Measurements from ENCODE around the gene ERC1.

The ERC1 gene

GRCh38 chr12:1380171-1380851, 389.3 kb downstream of the ERC1 start:
- DNase-seq (ENCODE audit: low read depth in 3 of 3, low spot score in 1 of 3): no peak

- DNase-seq (ENCODE audit: low read depth in 3 of 3, low spot score in 1 of 3): no peak
These were observed 391.1 kb downstream of the ERC1 start for GRCh38 chr12:1382151-1382550.

DNA sequence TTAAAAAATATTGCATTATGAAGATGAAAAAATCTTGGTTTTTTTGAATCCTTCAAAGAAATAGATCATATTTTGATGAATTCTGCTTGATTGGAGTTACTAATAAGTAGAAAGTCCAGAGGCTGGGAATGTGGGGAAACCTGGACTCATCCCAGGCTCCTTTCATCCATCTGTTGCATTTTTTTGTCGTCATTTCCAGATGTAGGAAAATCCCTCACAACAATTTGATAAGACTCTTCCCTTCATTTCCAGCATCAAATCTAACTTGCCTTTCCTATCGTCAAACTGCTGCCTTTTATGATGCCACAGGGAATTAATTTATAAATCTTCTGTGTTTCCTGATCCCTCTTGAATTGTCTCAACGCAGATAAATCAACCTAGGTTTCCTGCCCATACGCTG, 391.8 kb downstream of the ERC1 start:
- DNase-seq (ENCODE audit: low read depth in 3 of 3, low spot score in 1 of 3): no peak

DNA sequence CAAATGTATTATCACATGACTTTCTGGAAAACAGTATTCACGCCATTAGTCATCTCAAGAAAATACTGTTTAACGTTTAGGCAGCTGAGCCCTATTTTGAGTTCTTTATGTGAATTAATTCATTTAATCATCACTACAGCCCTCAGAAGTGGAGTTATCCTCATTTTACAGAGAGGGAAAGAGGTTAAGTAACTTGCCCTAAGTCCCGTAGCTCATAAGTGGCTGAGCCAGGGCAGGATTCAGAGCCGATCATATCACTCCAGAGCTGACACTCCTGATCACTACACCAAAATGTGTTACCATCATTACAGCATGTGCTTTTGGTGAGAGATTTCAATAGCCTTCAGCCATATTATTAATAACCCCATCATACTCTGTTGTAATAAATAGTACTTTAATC, 392.7 kb downstream of the ERC1 start:
- no peak for DNase-seq (ENCODE audit: low read depth in 3 of 3, low spot score in 1 of 3)

- no peak for DNase-seq (ENCODE audit: low read depth in 3 of 3, low spot score in 1 of 3)
These were observed 393.9 kb downstream of the ERC1 start for GRCh38 chr12:1384910-1385309.

GRCh38 chr12:1391722-1392121, 400.7 kb downstream of the ERC1 start:
- no peak for DNase-seq (ENCODE audit: low read depth in 3 of 3, low spot score in 1 of 3)

GRCh38 chr12:1395421-1395955, 404.5 kb downstream of the ERC1 start:
- DNase-seq (ENCODE audit: low read depth in 3 of 3, low spot score in 1 of 3): no peak

DNA sequence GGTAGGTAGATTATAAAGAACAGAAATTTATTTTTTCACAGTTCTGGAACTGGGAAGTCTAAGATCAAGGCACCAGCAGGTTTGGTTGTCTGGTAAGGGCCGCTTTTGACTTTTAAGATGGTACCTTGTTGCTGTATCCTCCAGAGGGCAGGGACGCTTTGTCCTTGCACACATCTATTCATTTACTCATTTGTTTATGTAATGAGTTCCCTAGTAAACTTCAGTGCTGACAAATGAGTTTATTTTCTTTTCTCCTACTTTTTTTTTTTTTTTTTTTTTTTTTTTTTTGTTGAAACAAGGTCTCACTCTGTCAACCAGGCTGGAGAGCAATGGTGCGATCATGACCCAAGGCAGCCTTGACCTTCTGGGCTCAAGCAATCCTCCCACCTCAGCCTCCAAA, 407.6 kb downstream of the ERC1 start:
- no peak for DNase-seq (ENCODE audit: low read depth in 3 of 3, low spot score in 1 of 3)

GRCh38 chr12:1401891-1402290, 410.9 kb downstream of the ERC1 start:
- no peak for DNase-seq (ENCODE audit: low read depth in 3 of 3, low spot score in 1 of 3)

- DNase-seq (ENCODE audit: low read depth in 3 of 3, low spot score in 1 of 3): no peak
These were observed 412.4 kb downstream of the ERC1 start for GRCh38 chr12:1403417-1403816.

- no peak for DNase-seq (ENCODE audit: low read depth in 3 of 3, low spot score in 1 of 3)
These were observed 414.6 kb downstream of the ERC1 start for GRCh38 chr12:1405619-1406018.

- DNase-seq (ENCODE audit: low read depth in 3 of 3, low spot score in 1 of 3): no peak
These were observed 419.8 kb downstream of the ERC1 start for GRCh38 chr12:1410794-1411193.

GRCh38 chr12:1413930-1414329, 422.9 kb downstream of the ERC1 start:
- DNase-seq (ENCODE audit: low read depth in 3 of 3, low spot score in 1 of 3): no peak

DNA sequence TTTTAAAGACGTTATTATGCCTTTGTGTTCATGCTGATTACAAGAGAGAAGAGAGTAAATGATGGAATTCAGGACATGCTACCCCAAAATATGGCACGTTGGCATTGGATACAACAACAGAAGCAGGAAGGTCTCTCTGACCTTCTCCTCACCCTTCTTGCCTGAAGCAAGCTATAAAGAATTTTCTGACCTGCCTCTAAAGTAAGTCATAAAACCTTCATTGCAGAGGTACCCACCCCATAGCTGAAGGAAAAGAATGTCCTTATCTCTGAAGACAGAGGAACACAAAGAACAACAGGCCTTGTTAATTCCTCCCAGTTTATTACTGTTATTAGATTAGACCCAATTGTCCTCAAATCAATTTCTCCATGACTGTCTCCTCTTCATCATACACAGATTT, 427.1 kb downstream of the ERC1 start:
- DNase-seq (ENCODE audit: low read depth in 3 of 3, low spot score in 1 of 3): no peak

GRCh38 chr12:1419849-1420371, 428.9 kb downstream of the ERC1 start:
- no peak for DNase-seq (ENCODE audit: low read depth in 3 of 3, low spot score in 1 of 3)

GRCh38 chr12:1421091-1421846, 430.2 kb downstream of the ERC1 start:
- DNase-seq (ENCODE audit: low read depth in 3 of 3, low spot score in 1 of 3): no peak

- no peak for DNase-seq (ENCODE audit: low read depth in 3 of 3, low spot score in 1 of 3)
These were observed 431.7 kb downstream of the ERC1 start for GRCh38 chr12:1422604-1423315.

- DNase-seq (ENCODE audit: low read depth in 3 of 3, low spot score in 1 of 3): no peak
These were observed 433.8 kb downstream of the ERC1 start for GRCh38 chr12:1424674-1425395.

DNA sequence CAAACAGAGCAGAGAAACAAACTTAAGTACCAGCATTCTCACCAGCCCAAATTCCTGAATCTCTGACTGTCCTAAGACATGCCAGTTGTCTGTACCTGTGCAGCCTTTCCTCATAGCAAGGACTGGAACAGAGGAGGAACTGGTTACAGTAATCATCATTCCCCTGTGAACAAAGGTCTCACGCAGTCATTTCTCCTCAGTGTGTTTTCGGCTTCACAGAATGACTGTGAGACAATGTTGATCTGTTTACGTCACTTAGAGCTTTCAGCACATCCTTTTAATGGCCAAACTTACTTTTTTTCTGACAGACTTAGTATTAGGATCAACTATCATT, 434.3 kb downstream of the ERC1 start:
- DNase-seq (ENCODE audit: low read depth in 3 of 3, low spot score in 1 of 3): no peak

GRCh38 chr12:1428671-1429070, 437.6 kb downstream of the ERC1 start:
- no peak for DNase-seq (ENCODE audit: low read depth in 3 of 3, low spot score in 1 of 3)

GRCh38 chr12:1429980-1430379, 439.0 kb downstream of the ERC1 start:
- DNase-seq (ENCODE audit: low read depth in 3 of 3, low spot score in 1 of 3): no peak
